Prostate gland (tissue), 2 donors: ENCODE measurements around the gene CPM. TPM values are rescaled to one million over a fixed set of nuclear protein-coding genes. Genes with fewer than 3 reads are reported as not detected.

Source experiments
- DNase-seq: peaks from one replicate; pipeline ENCODE4 v3.0.0-alpha.2; 2019; ENCODE audit warnings: low spot score
- H3K27ac ChIP-seq, 2 donors: fragments of 200-600 bp; sonication (generic); 2 replicates each; pipeline ENCODE4 v1.5.1; 2017 to 2019
- H3K27me3 ChIP-seq: fragments of 200-600 bp; sonication (generic); replicated peaks from 2 replicates; pipeline ENCODE4 v1.5.1; 2019; ENCODE audit not compliant: insufficient read depth
- H3K36me3 ChIP-seq, 2 donors: fragments of 200-600 bp; sonication (generic); 1 replicate in 1 of 2; 2 replicates in 1 of 2; pipeline versions ENCODE4 v1.5.1 to v1.8.1; 2017 to 2019
- H3K4me1 ChIP-seq: fragments of 200-600 bp; sonication (generic); replicated peaks from 2 replicates; pipeline ENCODE4 v1.5.1; 2019
- H3K4me3 ChIP-seq, 2 donors: fragments of 200-600 bp; sonication (generic); 2 replicates each; pipeline ENCODE4 v1.5.1; 2017 to 2019
- H3K9me3 ChIP-seq: fragments of 200-600 bp; sonication (generic); 2 replicates; pipeline ENCODE4 v1.5.1; 2017
- POLR2A ChIP-seq: fragments of 450-650 bp; IDR thresholded peaks from one replicate; pipeline ENCODE4 v1.6.1; 2016; ENCODE audit warnings: antibody characterized with exemption, mild to moderate bottlenecking
- POLR2AphosphoS5 ChIP-seq: sonication (generic); formaldehyde crosslinking; IDR thresholded peaks from one replicate; pipeline ENCODE4 v1.6.1; 2017; ENCODE audit warnings: antibody characterized with exemption
- WGBS: methylation state at CpG from one replicate; pipeline ENCODE4 v1.1.5; 2018; 5-methylcytosine and 5-hydroxymethylcytosine counted together
- intact Hi-C: fragments of 100-400 bp; cut with DNase I; formaldehyde crosslinking; loops from one replicate; pipeline ENCODE4 v1.14.2; 2022
- total RNA-seq, 2 donors: library from RNA; depleted of rRNA; stranded (reverse); fragments of >200 nt; gene quantifications; one replicate each; pipeline ENCODE4 v1.1.0, GENCODE V29; 2016
- TF ChIP-seq, protein P1 (sequence below), 4 experiments: fragments of 200-600 bp in 2 of 4; fragments of 450-650 bp in 2 of 4; sonication (generic) in 2 of 4; IDR thresholded peaks; 1 replicate in 3 of 4; 2 replicates in 1 of 4; pipeline ENCODE4 v1.5.1; 2016 to 2019; ENCODE audit warnings: antibody characterized with exemption in 4 of 4, mild to moderate bottlenecking in 2 of 4, moderate library complexity in 2 of 4

The CPM gene
- total RNA-seq, 2 donors from 2014 or later, result 68.4 TPM

DNA sequence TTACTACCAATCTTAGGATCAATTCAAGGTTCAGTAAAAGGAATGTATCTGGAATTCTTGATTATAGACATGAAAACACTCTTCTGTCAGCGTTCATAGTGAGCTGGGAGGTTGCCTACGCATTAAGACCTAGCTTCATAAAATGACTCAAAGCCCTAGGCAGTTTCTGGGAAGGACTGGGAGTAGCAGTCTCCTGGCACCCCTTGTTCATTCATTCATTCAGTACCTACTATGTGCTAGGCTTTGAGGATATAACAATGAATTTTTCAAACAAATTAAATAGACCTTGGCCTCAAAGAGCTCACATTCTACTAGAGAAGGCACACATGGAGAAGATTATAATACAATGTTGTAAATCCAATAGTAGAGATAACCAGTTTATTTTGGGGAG lies 78.9 kb downstream of the CPM start:
- no peaks in the 10 kb centered on the region for H3K4me1 ChIP-seq
- DNase-seq, result no peak
- H3K27ac ChIP-seq, result no peak overlapping the region
- intact Hi-C loops, result no loop called here
- H3K9me3 ChIP-seq, result no peaks in the 10 kb centered on the region
- no peaks in the 10 kb centered on the region for H3K36me3 ChIP-seq
- H3K4me3 ChIP-seq, result no peak overlapping the region
- H3K27me3 ChIP-seq, result no peaks in the 10 kb centered on the region
- WGBS, result 79% methylated on average over 2 of the region's 2 CpGs
- TF ChIP-seq POLR2AphosphoS5, result no peak
- TF ChIP-seq, protein P1, sequence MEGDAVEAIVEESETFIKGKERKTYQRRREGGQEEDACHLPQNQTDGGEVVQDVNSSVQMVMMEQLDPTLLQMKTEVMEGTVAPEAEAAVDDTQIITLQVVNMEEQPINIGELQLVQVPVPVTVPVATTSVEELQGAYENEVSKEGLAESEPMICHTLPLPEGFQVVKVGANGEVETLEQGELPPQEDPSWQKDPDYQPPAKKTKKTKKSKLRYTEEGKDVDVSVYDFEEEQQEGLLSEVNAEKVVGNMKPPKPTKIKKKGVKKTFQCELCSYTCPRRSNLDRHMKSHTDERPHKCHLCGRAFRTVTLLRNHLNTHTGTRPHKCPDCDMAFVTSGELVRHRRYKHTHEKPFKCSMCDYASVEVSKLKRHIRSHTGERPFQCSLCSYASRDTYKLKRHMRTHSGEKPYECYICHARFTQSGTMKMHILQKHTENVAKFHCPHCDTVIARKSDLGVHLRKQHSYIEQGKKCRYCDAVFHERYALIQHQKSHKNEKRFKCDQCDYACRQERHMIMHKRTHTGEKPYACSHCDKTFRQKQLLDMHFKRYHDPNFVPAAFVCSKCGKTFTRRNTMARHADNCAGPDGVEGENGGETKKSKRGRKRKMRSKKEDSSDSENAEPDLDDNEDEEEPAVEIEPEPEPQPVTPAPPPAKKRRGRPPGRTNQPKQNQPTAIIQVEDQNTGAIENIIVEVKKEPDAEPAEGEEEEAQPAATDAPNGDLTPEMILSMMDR (IDR thresholded peaks at IDR 0.05), result no peak
- TF ChIP-seq POLR2A, result no peak

DNA sequence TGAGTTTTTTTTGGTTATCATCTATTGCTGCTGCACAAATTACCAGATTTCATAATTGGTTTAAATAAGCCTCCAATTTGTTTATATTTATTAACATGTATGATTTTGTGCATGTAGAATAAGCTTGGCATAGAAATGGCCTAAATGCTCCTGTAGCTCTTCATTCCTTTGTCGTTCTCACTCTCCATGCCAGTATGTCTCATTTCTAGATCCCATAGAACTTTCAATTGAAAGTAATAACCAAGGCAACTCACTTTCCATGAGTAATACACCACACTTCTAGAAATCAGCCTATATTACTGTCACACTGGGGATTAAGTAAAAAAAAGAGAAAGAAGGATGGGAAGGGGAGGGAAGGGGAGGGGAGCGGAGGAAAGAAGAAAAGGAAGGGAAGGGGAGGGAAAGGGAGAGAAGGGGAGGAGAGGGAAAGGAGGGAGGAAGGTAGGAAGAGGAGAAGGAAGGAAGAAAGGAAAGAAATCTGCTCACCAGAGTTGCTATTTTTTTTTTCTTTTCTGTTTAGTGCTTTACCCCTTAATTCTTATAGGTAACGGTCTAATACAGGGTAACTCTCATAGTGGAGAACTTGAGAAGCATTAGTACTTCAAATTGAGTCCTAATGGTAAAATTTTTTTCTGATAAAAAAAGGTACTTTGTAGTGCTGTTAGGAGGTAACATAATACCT lies 79.4 kb downstream of the CPM start:
- TF ChIP-seq POLR2A (no peak), POLR2AphosphoS5 (no peak)
- TF ChIP-seq, protein P1 (IDR thresholded peaks at IDR 0.05), result no peak
- Histone ChIP-seq H3K36me3 (no peaks in the 10 kb centered on the region), H3K4me3 (no peak overlapping the region), H3K27ac (no peak overlapping the region), H3K9me3 (no peaks in the 10 kb centered on the region), H3K27me3 (no peaks in the 10 kb centered on the region), H3K4me1 (no peaks in the 10 kb centered on the region)
- no peak for DNase-seq
- intact Hi-C loops, result no loop called here
- 85% methylated on average over 3 of the region's 3 CpGs for WGBS

DNA sequence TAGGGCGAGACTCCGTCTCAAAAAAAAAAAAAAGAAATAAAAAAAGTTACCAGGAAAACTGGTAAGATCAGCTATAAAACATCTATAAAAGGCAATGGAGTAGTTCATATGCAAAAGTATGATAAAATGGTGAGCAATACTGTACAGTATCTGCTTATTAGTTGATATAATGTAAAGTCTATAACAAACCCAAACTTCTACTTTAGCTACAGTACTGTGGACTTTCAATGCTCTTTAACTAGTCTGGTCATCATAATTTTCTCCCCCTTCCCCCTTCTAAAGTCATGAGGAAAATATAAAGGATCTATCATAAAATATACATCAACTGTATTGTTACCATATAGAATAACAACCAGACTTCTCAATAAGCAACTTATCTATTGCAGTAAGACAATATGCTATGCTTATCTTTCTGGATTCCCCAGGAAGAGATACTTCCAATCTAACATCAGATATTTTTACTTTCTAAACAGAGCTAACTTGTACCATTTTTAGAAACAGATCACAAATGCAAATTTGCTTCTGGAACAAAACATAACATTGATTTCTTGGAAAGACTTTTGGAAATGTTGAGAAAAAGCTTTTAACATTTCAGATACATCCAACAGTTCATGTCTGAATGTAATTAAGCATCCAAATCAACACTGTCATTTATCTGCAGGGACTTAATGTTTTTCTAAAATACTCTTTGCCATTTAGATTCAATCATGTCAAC lies 81.2 kb downstream of the CPM start:
- 48% methylated on average over 2 of the region's 2 CpGs for WGBS
- no peak for DNase-seq

DNA sequence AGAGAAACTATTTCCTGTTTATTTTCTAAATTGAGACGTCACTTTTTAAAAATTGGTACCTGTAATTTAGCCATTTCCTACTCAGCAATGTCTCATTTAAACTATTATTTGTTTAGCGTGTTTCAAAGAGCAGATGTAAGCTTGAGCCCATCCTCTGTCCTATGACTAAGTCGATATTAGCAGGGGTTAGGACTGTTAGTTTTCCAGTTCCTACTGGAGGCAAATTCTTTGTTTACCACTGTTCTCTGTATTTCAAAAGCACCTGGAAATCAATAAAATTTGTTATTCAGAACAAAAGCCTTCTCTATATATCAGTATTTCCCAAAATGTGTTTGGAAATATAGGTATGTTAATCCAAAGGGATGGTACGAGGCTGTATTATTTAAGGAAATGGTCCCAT lies 82.6 kb downstream of the CPM start:
- no peak for DNase-seq
- no peaks in the 10 kb centered on the region for H3K36me3 ChIP-seq
- H3K4me1 ChIP-seq, result no peaks in the 10 kb centered on the region
- H3K27ac ChIP-seq, result no peak overlapping the region
- 58% methylated on average over 4 of the region's 4 CpGs for WGBS
- H3K27me3 ChIP-seq, result no peaks in the 10 kb centered on the region
- TF ChIP-seq, protein P1 (IDR thresholded peaks at IDR 0.05), result no peak
- TF ChIP-seq POLR2AphosphoS5 (no peak), POLR2A (no peak)
- H3K9me3 ChIP-seq, result no peaks in the 10 kb centered on the region
- intact Hi-C loops, result no loop called here
- H3K4me3 ChIP-seq, result no peak overlapping the region

More for the DNA sequence above, 81.2 kb downstream of the CPM start:
- intact Hi-C loops, result no loop called here
- TF ChIP-seq, protein P1 (IDR thresholded peaks at IDR 0.05), result no peak
- no peaks in the 10 kb centered on the region for H3K36me3 ChIP-seq
- no peaks in the 10 kb centered on the region for H3K9me3 ChIP-seq
- no peak overlapping the region for H3K4me3 ChIP-seq
- H3K4me1 ChIP-seq, result no peaks in the 10 kb centered on the region
- H3K27me3 ChIP-seq, result no peaks in the 10 kb centered on the region
- H3K27ac ChIP-seq, result no peak overlapping the region

DNA sequence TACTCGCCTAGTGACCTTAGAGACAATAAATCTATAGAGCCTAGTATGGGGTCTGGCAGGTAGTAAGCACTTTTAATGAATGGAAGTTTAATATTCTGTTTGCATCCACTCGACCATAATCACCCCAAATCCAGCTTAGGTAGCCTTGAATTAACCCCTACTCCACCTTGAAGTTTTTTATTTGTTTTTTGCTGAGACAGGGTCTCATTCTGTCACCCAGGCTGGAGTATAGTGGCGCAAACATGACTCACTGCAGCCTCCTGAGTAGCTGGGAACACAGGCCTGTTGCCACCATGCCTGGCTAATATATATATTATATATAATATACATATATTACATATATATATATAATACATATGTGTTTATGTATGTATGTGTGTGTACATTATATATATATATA lies 86.2 kb downstream of the CPM start:
- Histone ChIP-seq H3K36me3 (no peaks in the 10 kb centered on the region), H3K27me3 (no peaks in the 10 kb centered on the region), H3K4me1 (no peaks in the 10 kb centered on the region), H3K9me3 (no peaks in the 10 kb centered on the region), H3K4me3 (no peak overlapping the region), H3K27ac (no peak overlapping the region)
- 76% methylated on average over 3 of the region's 3 CpGs for WGBS
- intact Hi-C loops, result no loop called here
- TF ChIP-seq POLR2A, result no peak
- TF ChIP-seq POLR2AphosphoS5, result no peak
- TF ChIP-seq, protein P1 (IDR thresholded peaks at IDR 0.05), result no peak
- DNase-seq, result no peak
